ENCODE data around the gene STARD13.

The STARD13 gene

DNA sequence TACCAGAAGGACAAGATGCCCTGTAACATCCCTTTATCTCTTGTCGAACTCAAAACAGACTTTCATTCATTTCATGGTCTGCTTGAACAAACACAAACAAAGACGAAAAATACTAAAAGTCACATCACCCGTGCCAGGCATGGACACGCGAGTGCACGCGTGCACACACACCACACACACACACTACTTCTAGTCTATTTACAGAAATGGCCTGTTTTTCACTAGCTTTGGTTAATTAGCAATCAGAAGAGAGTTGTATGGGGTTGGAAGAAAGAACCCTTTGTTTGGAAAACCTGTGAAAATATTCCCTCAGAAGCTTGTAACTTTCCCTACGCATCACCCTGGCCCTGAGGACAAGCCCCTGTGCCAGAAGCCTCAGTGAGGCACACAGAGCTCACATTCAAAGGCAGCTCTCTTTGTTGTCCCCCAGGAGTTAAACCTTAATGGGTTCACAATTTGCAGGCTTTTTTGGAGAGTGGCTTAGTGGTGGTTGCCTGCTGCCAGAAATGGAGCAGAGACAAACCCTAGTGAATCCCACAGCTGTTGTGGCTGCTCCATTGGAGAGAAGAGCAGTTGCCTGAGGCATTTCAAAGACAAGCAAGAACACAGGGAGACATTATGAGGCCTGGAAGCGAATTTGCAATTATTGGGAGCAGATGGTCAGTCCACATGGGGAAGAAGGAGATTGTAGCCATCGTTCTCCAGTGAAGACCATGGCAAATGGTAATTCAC is 55.9 kb downstream of the STARD13 start:
- no peak overlapping the region for H3K4me3 ChIP-seq (replicated peaks; ENCODE audit: low read depth, low read length)
- DNase-seq (ENCODE audit: low read depth) = no peak
- TF ChIP-seq, protein P1, sequence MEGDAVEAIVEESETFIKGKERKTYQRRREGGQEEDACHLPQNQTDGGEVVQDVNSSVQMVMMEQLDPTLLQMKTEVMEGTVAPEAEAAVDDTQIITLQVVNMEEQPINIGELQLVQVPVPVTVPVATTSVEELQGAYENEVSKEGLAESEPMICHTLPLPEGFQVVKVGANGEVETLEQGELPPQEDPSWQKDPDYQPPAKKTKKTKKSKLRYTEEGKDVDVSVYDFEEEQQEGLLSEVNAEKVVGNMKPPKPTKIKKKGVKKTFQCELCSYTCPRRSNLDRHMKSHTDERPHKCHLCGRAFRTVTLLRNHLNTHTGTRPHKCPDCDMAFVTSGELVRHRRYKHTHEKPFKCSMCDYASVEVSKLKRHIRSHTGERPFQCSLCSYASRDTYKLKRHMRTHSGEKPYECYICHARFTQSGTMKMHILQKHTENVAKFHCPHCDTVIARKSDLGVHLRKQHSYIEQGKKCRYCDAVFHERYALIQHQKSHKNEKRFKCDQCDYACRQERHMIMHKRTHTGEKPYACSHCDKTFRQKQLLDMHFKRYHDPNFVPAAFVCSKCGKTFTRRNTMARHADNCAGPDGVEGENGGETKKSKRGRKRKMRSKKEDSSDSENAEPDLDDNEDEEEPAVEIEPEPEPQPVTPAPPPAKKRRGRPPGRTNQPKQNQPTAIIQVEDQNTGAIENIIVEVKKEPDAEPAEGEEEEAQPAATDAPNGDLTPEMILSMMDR (IDR thresholded peaks at IDR 0.05; ENCODE audit: low read length, missing control alignments) = no peak

DNA sequence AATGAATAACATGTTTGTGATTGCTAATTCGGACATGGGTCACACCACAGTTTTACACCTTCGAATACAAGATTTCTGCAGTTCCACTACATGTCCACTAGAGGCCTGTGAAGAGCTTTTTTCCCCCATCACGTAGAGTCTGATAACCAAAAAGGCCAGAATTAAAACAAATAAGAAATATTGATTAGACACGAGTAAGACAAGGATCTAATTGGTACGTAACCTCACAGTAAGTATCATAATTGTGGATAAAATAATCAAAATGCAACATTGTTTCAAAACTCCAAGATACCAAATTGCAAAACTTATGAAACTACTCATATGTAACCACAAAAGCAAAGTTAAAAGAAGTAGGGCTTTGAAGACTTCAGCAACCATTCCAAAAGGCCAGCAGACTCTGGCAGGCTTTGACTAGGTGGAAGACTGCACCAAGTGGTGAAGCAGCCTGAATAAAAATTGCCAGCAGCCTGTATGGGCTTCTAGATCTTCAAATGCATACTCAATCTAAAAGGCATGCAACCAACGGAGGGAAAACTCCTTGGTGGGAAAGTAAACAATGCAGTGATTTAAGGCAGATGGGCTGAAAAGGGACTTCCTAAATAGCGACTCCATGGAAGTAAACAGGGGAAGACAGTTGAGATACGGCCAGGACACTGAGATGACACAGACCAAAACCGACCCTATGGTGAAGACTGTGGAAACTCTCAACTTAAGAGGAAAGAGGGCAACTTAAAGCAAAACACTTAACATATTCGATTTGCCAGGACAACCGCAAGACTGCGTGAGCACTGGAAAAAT is 56.7 kb downstream of the STARD13 start:
- H3K4me3 ChIP-seq (replicated peaks; ENCODE audit: low read depth, low read length) = no peak overlapping the region
- TF ChIP-seq, protein P1 (IDR thresholded peaks at IDR 0.05; ENCODE audit: low read length, missing control alignments) = peak; percentile 100
- peak; percentile 72 for DNase-seq (ENCODE audit: low read depth)

DNA sequence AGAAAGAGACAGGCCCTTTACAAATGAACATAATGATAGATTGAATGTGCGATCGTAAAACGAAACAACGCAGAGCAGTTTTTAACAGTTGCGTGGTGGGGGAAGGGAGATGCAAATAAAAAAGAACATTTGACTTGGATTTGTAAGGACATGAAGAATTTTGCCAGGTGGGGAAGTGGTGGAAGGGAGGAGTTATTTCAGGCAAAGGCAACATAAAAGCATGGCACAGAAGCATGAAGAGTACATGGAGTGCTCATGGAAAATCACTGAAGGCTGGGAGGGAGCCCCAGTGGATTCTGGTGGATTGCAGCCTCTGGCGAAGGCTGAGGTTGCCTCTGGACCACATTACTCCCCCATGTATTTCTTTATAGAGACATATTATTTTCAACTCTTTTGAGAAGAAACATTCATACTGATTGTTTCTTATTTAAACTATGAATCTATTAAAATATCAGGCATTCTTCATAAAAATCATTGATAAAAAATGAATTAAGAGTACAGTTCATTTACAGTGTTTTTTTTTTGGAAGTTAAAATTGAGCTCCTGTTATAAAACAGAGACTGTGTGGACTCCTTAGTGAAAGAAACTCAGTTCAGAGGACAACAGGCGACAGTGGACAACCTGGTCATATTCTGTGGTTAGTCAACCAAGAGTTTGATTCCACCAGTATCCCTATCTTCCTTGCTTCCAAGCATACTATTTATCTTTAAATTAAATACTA is 57.5 kb downstream of the STARD13 start:
- no peak for DNase-seq (ENCODE audit: low read depth)
- no peak overlapping the region for H3K4me3 ChIP-seq (replicated peaks; ENCODE audit: low read depth, low read length)
- TF ChIP-seq, protein P1 (IDR thresholded peaks at IDR 0.05; ENCODE audit: low read length, missing control alignments) = no peak

DNA sequence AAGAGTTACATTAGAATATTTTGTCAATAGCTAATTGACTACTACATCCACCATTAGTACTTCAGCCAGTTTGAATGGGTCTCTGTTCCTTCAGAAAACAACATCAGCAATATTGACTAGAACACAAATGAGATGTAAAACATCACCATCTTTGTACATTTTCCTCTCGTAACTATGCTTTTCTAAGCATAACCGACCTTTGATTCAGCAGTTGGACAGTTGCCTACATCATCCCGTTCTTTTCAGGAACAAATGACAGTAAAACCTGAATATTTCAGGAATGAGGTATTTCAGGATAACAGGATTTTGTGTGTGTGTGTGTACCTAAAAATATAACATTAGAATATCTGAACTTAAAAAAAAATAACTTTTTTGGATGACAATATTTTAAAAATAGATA is 60.9 kb downstream of the STARD13 start:
- peak; percentile 69 for DNase-seq (ENCODE audit: low read depth)
- H3K4me3 ChIP-seq (replicated peaks; ENCODE audit: low read depth, low read length) = no peak overlapping the region
- TF ChIP-seq, protein P1 (IDR thresholded peaks at IDR 0.05; ENCODE audit: low read length, missing control alignments) = no peak

DNA sequence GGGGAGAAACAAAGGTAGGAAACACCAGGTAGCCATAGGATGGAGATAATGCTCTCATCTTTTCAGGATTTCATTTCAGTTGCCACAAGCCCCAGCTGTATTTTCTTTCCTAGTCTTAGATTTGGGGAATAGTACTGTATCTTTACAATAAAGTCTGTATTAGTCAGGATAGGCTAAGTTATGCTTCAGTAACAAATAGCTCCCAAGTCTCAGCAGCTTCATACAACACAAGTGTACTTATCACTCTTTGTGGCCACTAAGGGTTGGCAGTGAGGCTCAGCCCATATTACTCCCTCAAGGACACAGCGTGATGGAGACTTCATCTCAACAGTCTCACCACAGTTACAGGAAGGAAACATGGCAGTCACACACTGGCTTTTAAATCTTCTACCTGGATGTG is 61.4 kb downstream of the STARD13 start:
- H3K4me3 ChIP-seq (replicated peaks; ENCODE audit: low read depth, low read length) = no peak overlapping the region
- TF ChIP-seq, protein P1 (IDR thresholded peaks at IDR 0.05; ENCODE audit: low read length, missing control alignments) = no peak
- DNase-seq (ENCODE audit: low read depth) = no peak

DNA sequence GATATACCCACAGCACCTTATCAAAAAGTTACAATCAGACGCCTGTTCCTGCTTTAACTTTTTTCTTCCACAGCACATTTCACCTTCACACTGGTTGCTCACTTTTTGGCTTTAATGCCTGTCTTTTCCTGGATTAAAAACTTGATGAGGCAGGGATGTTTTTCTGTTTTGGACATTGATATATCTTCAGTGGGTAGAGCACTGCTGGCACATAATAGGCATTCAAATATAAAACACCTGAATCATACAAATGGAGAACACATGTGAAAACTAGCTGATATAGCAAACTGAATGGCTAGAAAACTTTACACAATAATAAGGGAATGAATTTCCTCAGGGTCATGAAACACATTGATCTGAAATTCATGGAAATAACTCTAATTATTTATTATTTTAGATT is 65.6 kb downstream of the STARD13 start:
- H3K4me3 ChIP-seq (replicated peaks; ENCODE audit: low read depth, low read length) = no peak overlapping the region
- no peak for DNase-seq (ENCODE audit: low read depth)
- TF ChIP-seq, protein P1 (IDR thresholded peaks at IDR 0.05; ENCODE audit: low read length, missing control alignments) = no peak

Data from fibroblast of pulmonary artery (primary cell).